Endothelial cell of umbilical vein (primary cell): ENCODE data around the gene OAS3. TPM values are rescaled to one million over a fixed set of nuclear protein-coding genes. Genes with fewer than 3 reads are reported as not detected.

Experiments used
- BruUV-seq: library from RNA; stranded (reverse); fragments of 400-500 nt; replicated peaks from 2 replicates; lab custom pipeline; 2021; lab: Mats Ljungman, UMichigan
- CTCF ChIA-PET: fragments of 300-600, 350-600 bp; sonication (Branson Sonifier 250); formaldehyde crosslinking; loops from one replicate; lab custom pipeline; 2021; ENCODE audit warnings: antibody characterized with exemption, inconsistent platforms; lab: Charles Lee
- POLR2A ChIA-PET: fragments of 300-600, 350-600 bp; sonication (Branson Sonifier 250); formaldehyde crosslinking; loops from one replicate; lab custom pipeline; 2021; ENCODE audit warnings: antibody characterized with exemption, inconsistent platforms; lab: Charles Lee
- DNase-seq: peaks from one replicate; pipeline ENCODE4 v3.0.0-alpha.2; 2011; ENCODE audit warnings: low read depth, low spot score
- FAIRE-seq: peaks from 2 replicates; lab custom pipeline; 2011; peaks lifted over from hg19 to GRCh38; lab: Jason Lieb, UNC
- H2AFZ ChIP-seq: 2 replicates; pipeline ENCODE4 v1.6.0; 2012; ENCODE audit warnings: low read depth, low read length, control low read depth, inconsistent platforms
- H3K27ac ChIP-seq: 2 replicates; pipeline ENCODE4 v1.5.1; 2011; ENCODE audit warnings: low read depth, mild to moderate bottlenecking, control low read depth, low read length, moderate library complexity; ENCODE audit not compliant: insufficient read depth
- H3K27me3 ChIP-seq, 2 experiments: 2 replicates each; pipeline versions ENCODE4 v1.6.0 to v1.6.1; 2011; ENCODE audit warnings: low read length in 2 of 2, mixed read lengths in 1 of 2; ENCODE audit not compliant: control insufficient read depth in 2 of 2, insufficient read depth in 2 of 2
- H3K36me3 ChIP-seq, 2 experiments: 2 replicates in 1 of 2; 3 replicates in 1 of 2; pipeline ENCODE4 v1.5.1; 2011; ENCODE audit warnings: low read length in 2 of 2, mild to moderate bottlenecking in 1 of 2, moderate library complexity in 1 of 2; ENCODE audit not compliant: control insufficient read depth in 2 of 2, insufficient read depth in 2 of 2; ENCODE audit errors: extremely low read depth in 1 of 2
- H3K4me1 ChIP-seq: 3 replicates; pipeline ENCODE4 v1.5.1; 2011; ENCODE audit warnings: mild to moderate bottlenecking, low read length; ENCODE audit not compliant: control insufficient read depth, insufficient read depth; ENCODE audit errors: extremely low read depth
- H3K4me2 ChIP-seq: 2 replicates; pipeline ENCODE4 v1.6.1; 2011; ENCODE audit warnings: low read length, control low read depth, mixed read lengths; ENCODE audit not compliant: insufficient read depth
- H3K4me3 ChIP-seq, 3 experiments: fragments of 200-600 bp in 1 of 3; sonication (generic), shearing (Covaris generic) in 1 of 3; replicated peaks in 1 of 3; 2 replicates each; pipeline ENCODE4 v1.5.1; 2011 to 2016; ENCODE audit warnings: control low read depth in 3 of 3, low read length in 3 of 3, mild to moderate bottlenecking in 2 of 3, inconsistent platforms in 1 of 3, low read depth in 1 of 3, moderate library complexity in 1 of 3; ENCODE audit not compliant: insufficient read depth in 1 of 3
- H3K79me2 ChIP-seq: 2 replicates; pipeline ENCODE4 v1.6.0; 2012; ENCODE audit warnings: low read length, inconsistent platforms; ENCODE audit not compliant: control insufficient read depth, insufficient read depth
- H3K9ac ChIP-seq: replicated peaks from 2 replicates; pipeline ENCODE3; 2011; ENCODE audit warnings: low read length, control low read depth; ENCODE audit not compliant: insufficient read depth; ENCODE audit errors: extremely low read depth
- H3K9me1 ChIP-seq: replicated peaks from 3 replicates; pipeline ENCODE4 v1.6.0; 2011; ENCODE audit warnings: mild to moderate bottlenecking, low read length; ENCODE audit not compliant: control insufficient read depth, insufficient read depth; ENCODE audit errors: extremely low read depth
- H3K9me3 ChIP-seq: replicated peaks from 2 replicates; pipeline ENCODE4 v1.5.1; 2012; ENCODE audit warnings: low read length, inconsistent platforms; ENCODE audit not compliant: control insufficient read depth, insufficient read depth
- H4K20me1 ChIP-seq: replicated peaks from 2 replicates; pipeline ENCODE3; 2011; ENCODE audit warnings: mild to moderate bottlenecking, low read length; ENCODE audit not compliant: control insufficient read depth, insufficient read depth; ENCODE audit errors: extremely low read depth
- EZH2 ChIP-seq: IDR thresholded peaks from 2 replicates; pipeline ENCODE4 v1.6.1; 2012; ENCODE audit warnings: borderline replicate concordance, low read depth, mild to moderate bottlenecking, moderate library complexity, low read length, inconsistent platforms; ENCODE audit not compliant: severe bottlenecking
- FOS ChIP-seq: IDR thresholded peaks from 2 replicates; pipeline ENCODE4 v1.6.1; 2011; ENCODE audit warnings: mild to moderate bottlenecking, low read length, moderate library complexity, borderline replicate concordance; ENCODE audit not compliant: insufficient read depth
- GATA2 ChIP-seq: IDR thresholded peaks from 2 replicates; pipeline ENCODE4 v1.7.0; 2011; ENCODE audit warnings: low read depth, mild to moderate bottlenecking, moderate library complexity, mixed read lengths, low read length; ENCODE audit not compliant: insufficient read length, insufficient read depth
- JUN ChIP-seq: IDR thresholded peaks from 2 replicates; pipeline ENCODE4 v1.6.1; 2011; ENCODE audit warnings: borderline replicate concordance, low read depth; ENCODE audit not compliant: insufficient read length, insufficient read depth
- MAX ChIP-seq: IDR thresholded peaks from 2 replicates; pipeline ENCODE4 v1.6.1; 2011; ENCODE audit not compliant: insufficient read depth, insufficient read length
- MYC ChIP-seq: IDR thresholded peaks from one replicate; pipeline ENCODE4 v1.6.1; 2011; ENCODE audit warnings: mild to moderate bottlenecking, low read depth, low read length
- POLR2A ChIP-seq: IDR thresholded peaks from 2 replicates; pipeline ENCODE4 v1.6.1; 2012; ENCODE audit warnings: low read depth, mild to moderate bottlenecking, control low read depth, low read length
- POLR2AphosphoS5 ChIP-seq: IDR thresholded peaks from 2 replicates; pipeline ENCODE4 v1.6.1; 2012; ENCODE audit warnings: low read depth, mild to moderate bottlenecking, control low read depth, low read length, moderate library complexity; ENCODE audit not compliant: insufficient read depth
- dilution Hi-C: fragments of 300-500 bp; cut with MboI; formaldehyde crosslinking; loops from one replicate; pipeline ENCODE4 v1.15.0; 2019; ENCODE audit warnings: low sequenced_read_pairs; ENCODE audit not compliant: extremely low pct_ligation_motif_present
- intact Hi-C: fragments of 100-400 bp; cut with micrococcal nuclease; formaldehyde crosslinking; loops from one replicate; pipeline ENCODE4 v1.10.0; 2022
- polyA plus RNA-seq, 4 experiments: library from polyadenylated mRNA; depleted of rRNA in 3 of 4; stranded (reverse) in 3 of 4; unstranded in 1 of 4; fragments of >200 nt; gene quantifications; 2 replicates each; pipeline versions ENCODE4 v1.2.1 to v1.2.3, GENCODE V29; 2011 to 2012; ENCODE audit warnings: missing spikeins in 1 of 4
- total RNA-seq: library from RNA; stranded (reverse); gene quantifications from 2 replicates; pipeline ENCODE4 v1.2.3, GENCODE V29; 2021
- TF ChIP-seq, protein P1 (sequence below), 2 donors: IDR thresholded peaks; 1 replicate in 1 of 2; 2 replicates in 1 of 2; pipeline ENCODE4 v1.5.1; 2011; ENCODE audit warnings: low read length in 2 of 2, mild to moderate bottlenecking in 2 of 2, moderate library complexity in 2 of 2, control low read depth in 1 of 2, inconsistent platforms in 1 of 2, low read depth in 1 of 2; ENCODE audit not compliant: insufficient read depth in 1 of 2; ENCODE audit errors: extremely low read depth in 1 of 2

Gene OAS3
- total and polyA plus RNA-seq, 2 donors (not counting 3 experiments of a cell fraction or from before 2014, with no cell fraction given) = 13.1 to 19.8 TPM

DNA sequence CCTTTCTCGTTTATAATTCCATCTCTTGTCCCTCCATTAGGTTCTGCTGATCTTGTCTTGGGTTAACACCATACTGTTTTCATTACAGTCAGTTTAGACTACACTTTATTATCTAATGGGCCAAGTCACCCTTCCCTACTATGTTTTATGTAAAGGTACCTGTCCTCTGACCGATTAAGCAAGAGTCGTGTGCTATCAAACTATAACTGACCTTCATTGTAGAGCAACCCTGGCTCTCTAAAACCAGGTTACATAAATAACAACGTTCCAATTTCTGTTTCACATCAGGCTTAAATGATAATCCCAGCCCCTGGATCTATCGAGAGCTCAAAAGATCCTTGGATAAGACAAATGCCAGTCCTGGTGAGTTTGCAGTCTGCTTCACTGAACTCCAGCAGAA, 56.7 kb downstream of the OAS3 start:
- ChIA-PET POLR2A (no interaction called here), CTCF (interaction anchor here (4.3 to 5.5 kb wide), 3 partner anchors 12 to 158 kb away, joined by 114 to 177 read pairs (median 170); no protein-coding TSS in a partner anchor)
- no TSS peak for BruUV-seq
- no peaks in the 10 kb centered on the region for H3K9me3 ChIP-seq
- H3K9ac ChIP-seq = no peak overlapping the region
- no peaks in the 10 kb centered on the region for H3K9me1 ChIP-seq
- FAIRE-seq = no peak
- H3K27ac ChIP-seq = no peak overlapping the region
- no peaks in the 10 kb centered on the region for H4K20me1 ChIP-seq
- no peak for DNase-seq
- no peaks in the 10 kb centered on the region for H3K4me1 ChIP-seq
- no peaks in the 10 kb centered on the region for H3K27me3 ChIP-seq
- H3K79me2 ChIP-seq = no peaks in the 10 kb centered on the region
- no peak overlapping the region for H3K4me3 ChIP-seq
- TF ChIP-seq EZH2 (no peak), MAX (no peak), POLR2AphosphoS5 (no peak), JUN (no peak), GATA2 (no peak), MYC (no peak), POLR2A (no peak), FOS (no peak)
- TF ChIP-seq, protein P1, sequence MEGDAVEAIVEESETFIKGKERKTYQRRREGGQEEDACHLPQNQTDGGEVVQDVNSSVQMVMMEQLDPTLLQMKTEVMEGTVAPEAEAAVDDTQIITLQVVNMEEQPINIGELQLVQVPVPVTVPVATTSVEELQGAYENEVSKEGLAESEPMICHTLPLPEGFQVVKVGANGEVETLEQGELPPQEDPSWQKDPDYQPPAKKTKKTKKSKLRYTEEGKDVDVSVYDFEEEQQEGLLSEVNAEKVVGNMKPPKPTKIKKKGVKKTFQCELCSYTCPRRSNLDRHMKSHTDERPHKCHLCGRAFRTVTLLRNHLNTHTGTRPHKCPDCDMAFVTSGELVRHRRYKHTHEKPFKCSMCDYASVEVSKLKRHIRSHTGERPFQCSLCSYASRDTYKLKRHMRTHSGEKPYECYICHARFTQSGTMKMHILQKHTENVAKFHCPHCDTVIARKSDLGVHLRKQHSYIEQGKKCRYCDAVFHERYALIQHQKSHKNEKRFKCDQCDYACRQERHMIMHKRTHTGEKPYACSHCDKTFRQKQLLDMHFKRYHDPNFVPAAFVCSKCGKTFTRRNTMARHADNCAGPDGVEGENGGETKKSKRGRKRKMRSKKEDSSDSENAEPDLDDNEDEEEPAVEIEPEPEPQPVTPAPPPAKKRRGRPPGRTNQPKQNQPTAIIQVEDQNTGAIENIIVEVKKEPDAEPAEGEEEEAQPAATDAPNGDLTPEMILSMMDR (IDR thresholded peaks at IDR 0.05; ENCODE audit: extremely low read depth in 1 of 2, insufficient read depth in 1 of 2, low read depth in 1 of 2, low read length in 2 of 2) = no peak
- H3K4me2 ChIP-seq = no peak overlapping the region
- dilution Hi-C loops = no loop called here
- intact Hi-C loops = no loop called here
- H3K36me3 ChIP-seq = no peaks in the 10 kb centered on the region
- no peak overlapping the region for H2AFZ ChIP-seq
